ENCODE results near the gene ZCCHC2.

DNA sequence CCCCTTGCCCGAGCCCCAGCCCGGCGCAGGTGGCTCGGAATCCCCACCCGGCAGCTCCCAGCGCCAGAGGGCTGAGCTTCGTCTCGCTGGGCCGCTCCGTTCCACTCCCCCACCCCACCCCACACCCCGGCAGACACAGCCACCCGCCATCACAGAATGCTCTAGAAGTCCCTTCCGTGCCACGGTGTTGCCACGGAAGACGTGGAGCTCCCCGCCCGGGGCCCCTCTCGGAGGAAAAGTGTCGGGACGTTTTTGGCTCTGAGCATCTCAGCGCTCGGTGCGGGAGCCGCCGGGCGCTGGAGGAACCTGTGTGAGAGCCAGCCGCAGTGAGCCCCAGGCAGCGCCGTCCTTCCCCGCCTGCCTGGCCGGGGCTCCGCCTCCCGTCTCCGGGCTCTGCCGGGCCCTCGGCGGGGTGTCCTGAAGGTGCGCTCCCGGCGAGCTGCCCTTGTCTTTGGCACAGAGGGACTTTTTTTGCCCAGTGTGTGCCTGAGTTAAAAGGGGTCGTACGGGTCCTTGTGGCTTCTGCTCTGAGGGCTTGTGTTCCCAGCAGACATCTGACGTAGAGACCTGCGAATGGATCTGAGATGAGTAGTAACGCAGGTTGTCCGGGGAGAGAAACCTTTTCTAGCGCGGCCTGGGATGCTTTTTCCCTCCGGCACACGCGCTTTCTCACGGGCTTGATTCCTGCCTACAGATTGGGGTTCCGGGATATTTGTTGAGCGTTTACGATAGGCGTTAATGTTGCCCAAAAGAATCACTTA, 1.8 kb downstream of the ZCCHC2 start:
- TF ChIP-seq, protein P1, sequence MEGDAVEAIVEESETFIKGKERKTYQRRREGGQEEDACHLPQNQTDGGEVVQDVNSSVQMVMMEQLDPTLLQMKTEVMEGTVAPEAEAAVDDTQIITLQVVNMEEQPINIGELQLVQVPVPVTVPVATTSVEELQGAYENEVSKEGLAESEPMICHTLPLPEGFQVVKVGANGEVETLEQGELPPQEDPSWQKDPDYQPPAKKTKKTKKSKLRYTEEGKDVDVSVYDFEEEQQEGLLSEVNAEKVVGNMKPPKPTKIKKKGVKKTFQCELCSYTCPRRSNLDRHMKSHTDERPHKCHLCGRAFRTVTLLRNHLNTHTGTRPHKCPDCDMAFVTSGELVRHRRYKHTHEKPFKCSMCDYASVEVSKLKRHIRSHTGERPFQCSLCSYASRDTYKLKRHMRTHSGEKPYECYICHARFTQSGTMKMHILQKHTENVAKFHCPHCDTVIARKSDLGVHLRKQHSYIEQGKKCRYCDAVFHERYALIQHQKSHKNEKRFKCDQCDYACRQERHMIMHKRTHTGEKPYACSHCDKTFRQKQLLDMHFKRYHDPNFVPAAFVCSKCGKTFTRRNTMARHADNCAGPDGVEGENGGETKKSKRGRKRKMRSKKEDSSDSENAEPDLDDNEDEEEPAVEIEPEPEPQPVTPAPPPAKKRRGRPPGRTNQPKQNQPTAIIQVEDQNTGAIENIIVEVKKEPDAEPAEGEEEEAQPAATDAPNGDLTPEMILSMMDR (IDR thresholded peaks at IDR 0.05 in 8 of 11, conservative IDR thresholded peaks at IDR 0.05 in 3 of 11), result no peak
- no peak for TF ChIP-seq POLR2A (IDR thresholded peaks at IDR 0.05)
